Endothelial cell of umbilical vein (primary cell): ENCODE data around the gene OR56A3.

Experiments used
- POLR2AphosphoS5 ChIP-seq: IDR thresholded peaks from 2 replicates; pipeline ENCODE4 v1.6.1; 2012; ENCODE audit warnings: low read depth, mild to moderate bottlenecking, control low read depth, low read length, moderate library complexity; ENCODE audit not compliant: insufficient read depth
- TF ChIP-seq, protein P1 (sequence below), 2 donors: IDR thresholded peaks; 1 replicate in 1 of 2; 2 replicates in 1 of 2; pipeline ENCODE4 v1.5.1; 2011; ENCODE audit warnings: low read length in 2 of 2, mild to moderate bottlenecking in 2 of 2, moderate library complexity in 2 of 2, control low read depth in 1 of 2, inconsistent platforms in 1 of 2, low read depth in 1 of 2; ENCODE audit not compliant: insufficient read depth in 1 of 2; ENCODE audit errors: extremely low read depth in 1 of 2

DNA sequence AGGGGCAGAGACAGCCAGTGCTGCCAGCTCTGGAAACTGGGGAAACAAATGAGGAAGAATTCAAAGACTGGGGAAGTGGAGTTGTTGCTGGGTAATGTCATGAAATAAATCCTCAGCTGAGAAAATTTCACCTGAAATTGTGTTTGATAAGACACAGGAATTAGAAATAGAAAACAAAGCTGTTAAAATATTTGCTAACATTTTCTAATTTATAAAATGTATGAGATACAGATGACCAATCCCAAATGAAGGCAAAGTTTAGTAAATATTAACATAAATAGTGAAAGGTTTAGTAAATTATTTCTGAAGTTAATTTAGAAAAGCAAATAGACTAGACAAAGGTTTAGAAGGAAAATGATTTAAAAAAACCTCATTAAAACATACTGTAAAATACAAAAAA lies 26.3 kb downstream of the OR56A3 start, which contains the start of gene OR56A5:
- TF ChIP-seq POLR2AphosphoS5 = no peak
- TF ChIP-seq, protein P1, sequence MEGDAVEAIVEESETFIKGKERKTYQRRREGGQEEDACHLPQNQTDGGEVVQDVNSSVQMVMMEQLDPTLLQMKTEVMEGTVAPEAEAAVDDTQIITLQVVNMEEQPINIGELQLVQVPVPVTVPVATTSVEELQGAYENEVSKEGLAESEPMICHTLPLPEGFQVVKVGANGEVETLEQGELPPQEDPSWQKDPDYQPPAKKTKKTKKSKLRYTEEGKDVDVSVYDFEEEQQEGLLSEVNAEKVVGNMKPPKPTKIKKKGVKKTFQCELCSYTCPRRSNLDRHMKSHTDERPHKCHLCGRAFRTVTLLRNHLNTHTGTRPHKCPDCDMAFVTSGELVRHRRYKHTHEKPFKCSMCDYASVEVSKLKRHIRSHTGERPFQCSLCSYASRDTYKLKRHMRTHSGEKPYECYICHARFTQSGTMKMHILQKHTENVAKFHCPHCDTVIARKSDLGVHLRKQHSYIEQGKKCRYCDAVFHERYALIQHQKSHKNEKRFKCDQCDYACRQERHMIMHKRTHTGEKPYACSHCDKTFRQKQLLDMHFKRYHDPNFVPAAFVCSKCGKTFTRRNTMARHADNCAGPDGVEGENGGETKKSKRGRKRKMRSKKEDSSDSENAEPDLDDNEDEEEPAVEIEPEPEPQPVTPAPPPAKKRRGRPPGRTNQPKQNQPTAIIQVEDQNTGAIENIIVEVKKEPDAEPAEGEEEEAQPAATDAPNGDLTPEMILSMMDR (IDR thresholded peaks at IDR 0.05; ENCODE audit: extremely low read depth in 1 of 2, insufficient read depth in 1 of 2, low read depth in 1 of 2, low read length in 2 of 2) = no peak
